ENCODE data around the gene U2AF2.

The U2AF2 gene

GRCh38 chr19:55651236-55651635 lies 3.6 kb upstream of the U2AF2 start:
- no peak overlapping the region for H3K4me3 ChIP-seq (ENCODE audit: low read length)
- no peak for TF ChIP-seq ZNF274 (IDR thresholded peaks at IDR 0.05; ENCODE audit: low read depth, low read length)

- H3K4me3 ChIP-seq (ENCODE audit: low read length): no peak overlapping the region
- no peak for TF ChIP-seq ZNF274 (IDR thresholded peaks at IDR 0.05; ENCODE audit: low read depth, low read length)
Observed at GRCh38 chr19:55652311-55653128, 2.3 kb upstream of the U2AF2 start.

- no peak for TF ChIP-seq ZNF274 (IDR thresholded peaks at IDR 0.05; ENCODE audit: low read depth, low read length)
- peak overlapping the region; percentile 72; the same call in 1 of the 2 replicates for H3K4me3 ChIP-seq (ENCODE audit: low read length)
Observed at GRCh38 chr19:55653651-55654322, 1.0 kb upstream of the U2AF2 start.

- no peak for TF ChIP-seq ZNF274 (IDR thresholded peaks at IDR 0.05; ENCODE audit: low read depth, low read length)
- peak overlapping the region; percentile 72; the same call in 1 of the 2 replicates for H3K4me3 ChIP-seq (ENCODE audit: low read length)
Observed at GRCh38 chr19:55654323-55654867, 440 bp upstream of the U2AF2 start.

GRCh38 chr19:55655648-55656040 lies 809 bp downstream of the U2AF2 start:
- peak overlapping the region; percentile 98 for H3K4me3 ChIP-seq (ENCODE audit: low read length)
- TF ChIP-seq ZNF274 (IDR thresholded peaks at IDR 0.05; ENCODE audit: low read depth, low read length): no peak

GRCh38 chr19:55656552-55656951 lies 1.7 kb downstream of the U2AF2 start:
- TF ChIP-seq ZNF274 (IDR thresholded peaks at IDR 0.05; ENCODE audit: low read depth, low read length): no peak

GRCh38 chr19:55656988-55657747 lies 2.3 kb downstream of the U2AF2 start:
- peak overlapping the region; percentile 98 for H3K4me3 ChIP-seq (ENCODE audit: low read length)
- no peak for TF ChIP-seq ZNF274 (IDR thresholded peaks at IDR 0.05; ENCODE audit: low read depth, low read length)

More at GRCh38 chr19:55656552-55656951, 1.7 kb downstream of the U2AF2 start:
- H3K4me3 ChIP-seq (ENCODE audit: low read length): peak overlapping the region; percentile 98

GRCh38 chr19:55658846-55659459 lies 4.1 kb downstream of the U2AF2 start:
- H3K4me3 ChIP-seq (ENCODE audit: low read length): no peak overlapping the region
- no peak for TF ChIP-seq ZNF274 (IDR thresholded peaks at IDR 0.05; ENCODE audit: low read depth, low read length)

GRCh38 chr19:55659822-55660221 lies 5.0 kb downstream of the U2AF2 start:
- no peak overlapping the region for H3K4me3 ChIP-seq (ENCODE audit: low read length)
- TF ChIP-seq ZNF274 (IDR thresholded peaks at IDR 0.05; ENCODE audit: low read depth, low read length): no peak

- no peak overlapping the region for H3K4me3 ChIP-seq (ENCODE audit: low read length)
- TF ChIP-seq ZNF274 (IDR thresholded peaks at IDR 0.05; ENCODE audit: low read depth, low read length): no peak
Observed at GRCh38 chr19:55660404-55660803, 5.6 kb downstream of the U2AF2 start.

- no peak overlapping the region for H3K4me3 ChIP-seq (ENCODE audit: low read length)
- no peak for TF ChIP-seq ZNF274 (IDR thresholded peaks at IDR 0.05; ENCODE audit: low read depth, low read length)
Observed at GRCh38 chr19:55660991-55661390, 6.2 kb downstream of the U2AF2 start.

- no peak for TF ChIP-seq ZNF274 (IDR thresholded peaks at IDR 0.05; ENCODE audit: low read depth, low read length)
- H3K4me3 ChIP-seq (ENCODE audit: low read length): no peak overlapping the region
Observed at GRCh38 chr19:55661826-55662225, 7.0 kb downstream of the U2AF2 start.

GRCh38 chr19:55663846-55664536 lies 9.2 kb downstream of the U2AF2 start:
- TF ChIP-seq ZNF274 (IDR thresholded peaks at IDR 0.05; ENCODE audit: low read depth, low read length): no peak
- H3K4me3 ChIP-seq (ENCODE audit: low read length): no peak overlapping the region

Measured in GM08714 (cell line).